A673 (cell line): Measurements from ENCODE around the gene HSD11B1. TPM values are rescaled to one million over a fixed set of nuclear protein-coding genes. Genes with fewer than 3 reads are reported as not detected.

Experiments used
- BruUV-seq: library from RNA; stranded (reverse); fragments of 400-500 nt; replicated peaks from 2 replicates; lab custom pipeline; 2021; lab: Mats Ljungman, UMichigan
- CTCF ChIA-PET: fragments of 300-600 bp; sonication (Branson Sonifier 250); formaldehyde crosslinking; loops from one replicate; lab custom pipeline; 2022; ENCODE audit warnings: antibody characterized with exemption; lab: Charles Lee
- POLR2A ChIA-PET: fragments of 300-600 bp; sonication (Branson Sonifier 250); formaldehyde crosslinking; loops from one replicate; lab custom pipeline; 2022; ENCODE audit warnings: antibody characterized with exemption; ENCODE audit not compliant: low non-redundant PET; lab: Charles Lee
- DNase-seq: peaks from one replicate; pipeline ENCODE4 v3.0.0-alpha.2; 2015; ENCODE audit warnings: low spot score
- H3K27ac ChIP-seq: fragments of 200-600 bp; sonication (generic); 2 replicates; pipeline ENCODE4 v1.5.1; 2016; ENCODE audit warnings: mixed run types, low read depth, mild to moderate bottlenecking, mixed read lengths, antibody characterized with exemption, low read length; ENCODE audit not compliant: poor library complexity, severe bottlenecking
- H3K27me3 ChIP-seq: fragments of 200-600 bp; sonication (generic); replicated peaks from 2 replicates; pipeline ENCODE4 v1.6.1; 2017; ENCODE audit warnings: mixed run types, low read depth, mild to moderate bottlenecking, mixed read lengths, antibody characterized with exemption, low read length; ENCODE audit not compliant: insufficient read depth, poor library complexity
- H3K36me3 ChIP-seq: fragments of 200-600 bp; sonication (generic); 2 replicates; pipeline ENCODE4 v1.6.1; 2016; ENCODE audit warnings: mixed run types, mild to moderate bottlenecking, mixed read lengths, antibody characterized with exemption, low read length; ENCODE audit not compliant: insufficient read depth, poor library complexity, severe bottlenecking
- H3K4me1 ChIP-seq: fragments of 200-600 bp; sonication (generic); 2 replicates; pipeline ENCODE4 v1.6.1; 2017; ENCODE audit warnings: mixed run types, mild to moderate bottlenecking, mixed read lengths, antibody characterized with exemption, low read length; ENCODE audit not compliant: insufficient read depth, poor library complexity, severe bottlenecking
- H3K4me3 ChIP-seq: fragments of 200-600 bp; sonication (generic); 2 replicates; pipeline ENCODE4 v1.5.1; 2016; ENCODE audit warnings: low read depth, mixed run types, mild to moderate bottlenecking, mixed read lengths, low read length; ENCODE audit not compliant: poor library complexity, severe bottlenecking
- H3K9me3 ChIP-seq: fragments of 200-600 bp; sonication (generic); 2 replicates; pipeline ENCODE4 v1.6.1; 2016; ENCODE audit warnings: mixed run types, low read depth, mild to moderate bottlenecking, mixed read lengths, antibody characterized with exemption, low read length; ENCODE audit not compliant: poor library complexity, severe bottlenecking
- EZH2 ChIP-seq: fragments of 200-600 bp; sonication (generic); IDR thresholded peaks from 2 replicates; pipeline ENCODE4 v1.6.1; 2017; ENCODE audit warnings: borderline replicate concordance, low read depth, mild to moderate bottlenecking, mixed read lengths, antibody characterized with exemption, low read length; ENCODE audit not compliant: poor library complexity, severe bottlenecking
- intact Hi-C: fragments of 100-400 bp; cut with micrococcal nuclease; formaldehyde crosslinking; loops from one replicate; pipeline ENCODE4 v1.10.0; 2022; ENCODE audit not compliant: unreplicated experiment
- total RNA-seq: library from RNA; stranded (reverse); gene quantifications from 2 replicates; pipeline ENCODE4 v1.2.3, GENCODE V29; 2021
- TF ChIP-seq, protein P1 (sequence below): fragments of 300-800, 200-600 bp; sonication (generic); conservative IDR thresholded peaks from 2 replicates; pipeline ENCODE4 v1.5.1; 2017; ENCODE audit warnings: low read depth, mild to moderate bottlenecking, antibody characterized with exemption, low read length, moderate library complexity, mixed read lengths

Gene HSD11B1
- total RNA-seq, 1 experiment from 2014 or later = not detected

DNA sequence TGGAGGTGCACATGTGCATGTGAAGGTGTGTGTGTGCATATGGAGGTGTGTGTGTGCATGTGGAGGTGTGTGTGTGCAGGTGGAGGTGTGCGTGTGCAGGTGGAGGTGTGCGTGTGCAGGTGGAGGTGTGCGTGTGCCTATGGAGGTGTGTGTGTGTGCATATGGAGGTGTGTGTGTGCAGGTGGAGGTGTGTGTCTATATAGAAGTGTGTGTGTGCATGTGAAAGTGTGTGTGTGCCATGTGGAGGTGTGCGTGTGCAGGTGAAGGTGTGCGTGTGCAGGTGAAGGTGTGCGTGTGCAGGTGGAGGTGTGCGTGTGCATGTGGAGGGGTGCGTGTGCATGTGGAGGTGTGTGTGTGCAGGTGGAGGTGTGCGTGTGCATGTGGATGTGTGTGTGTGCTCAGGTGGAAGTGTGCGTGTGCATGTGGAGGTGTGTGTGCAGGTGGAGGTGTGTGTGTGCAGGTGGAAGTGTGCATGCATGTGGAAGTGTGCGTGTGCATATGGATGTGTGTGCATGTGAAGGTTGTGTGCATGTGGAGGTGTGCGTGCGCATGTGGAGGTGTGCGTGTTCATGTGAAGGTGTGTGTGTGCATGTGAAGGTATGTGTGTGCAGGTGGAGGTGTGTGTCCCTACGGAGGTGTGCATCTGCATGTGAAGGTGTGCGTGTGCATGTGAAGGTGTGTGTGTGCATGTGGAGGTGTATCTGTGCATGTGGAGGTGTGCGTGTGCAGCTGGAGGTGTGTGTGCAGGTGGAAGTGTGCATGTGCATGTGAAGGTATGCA, 66.2 kb downstream of the HSD11B1 start:
- intact Hi-C loops = no loop called here
- TF ChIP-seq, protein P1, sequence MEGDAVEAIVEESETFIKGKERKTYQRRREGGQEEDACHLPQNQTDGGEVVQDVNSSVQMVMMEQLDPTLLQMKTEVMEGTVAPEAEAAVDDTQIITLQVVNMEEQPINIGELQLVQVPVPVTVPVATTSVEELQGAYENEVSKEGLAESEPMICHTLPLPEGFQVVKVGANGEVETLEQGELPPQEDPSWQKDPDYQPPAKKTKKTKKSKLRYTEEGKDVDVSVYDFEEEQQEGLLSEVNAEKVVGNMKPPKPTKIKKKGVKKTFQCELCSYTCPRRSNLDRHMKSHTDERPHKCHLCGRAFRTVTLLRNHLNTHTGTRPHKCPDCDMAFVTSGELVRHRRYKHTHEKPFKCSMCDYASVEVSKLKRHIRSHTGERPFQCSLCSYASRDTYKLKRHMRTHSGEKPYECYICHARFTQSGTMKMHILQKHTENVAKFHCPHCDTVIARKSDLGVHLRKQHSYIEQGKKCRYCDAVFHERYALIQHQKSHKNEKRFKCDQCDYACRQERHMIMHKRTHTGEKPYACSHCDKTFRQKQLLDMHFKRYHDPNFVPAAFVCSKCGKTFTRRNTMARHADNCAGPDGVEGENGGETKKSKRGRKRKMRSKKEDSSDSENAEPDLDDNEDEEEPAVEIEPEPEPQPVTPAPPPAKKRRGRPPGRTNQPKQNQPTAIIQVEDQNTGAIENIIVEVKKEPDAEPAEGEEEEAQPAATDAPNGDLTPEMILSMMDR = no peak
- no peak for TF ChIP-seq EZH2
- no peak for DNase-seq
- no peaks in the 10 kb centered on the region for H3K36me3 ChIP-seq
- H3K4me1 ChIP-seq = peaks cover 41% of the 10 kb centered on the region
- H3K9me3 ChIP-seq = no peaks in the 10 kb centered on the region
- CTCF ChIA-PET = no interaction called here
- no peak overlapping the region for H3K4me3 ChIP-seq
- H3K27ac ChIP-seq = no peak overlapping the region
- BruUV-seq = no TSS peak
- no peaks in the 10 kb centered on the region for H3K27me3 ChIP-seq
- POLR2A ChIA-PET = no interaction called here

DNA sequence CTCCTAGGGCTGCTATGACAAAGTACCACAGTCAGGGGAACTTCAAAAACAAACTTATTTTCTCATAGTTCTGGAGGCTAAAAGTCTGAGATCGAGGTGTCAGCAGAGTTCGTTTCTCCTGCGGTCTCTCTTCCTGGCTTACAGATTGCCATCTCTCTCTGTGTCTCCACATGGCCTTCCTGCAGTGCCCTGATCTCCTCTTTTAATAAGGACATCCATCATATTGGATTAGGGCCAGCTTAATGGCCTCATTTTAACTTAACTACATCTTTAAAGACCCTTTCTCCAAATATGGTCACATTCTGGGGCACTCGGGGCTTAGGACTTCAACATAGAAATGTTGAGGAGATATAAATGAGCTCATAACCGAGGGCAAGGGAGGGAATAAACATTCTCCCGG, 67.5 kb downstream of the HSD11B1 start:
- DNase-seq = peak; percentile 62
- TF ChIP-seq EZH2 = no peak
- TF ChIP-seq, protein P1 = no peak
- Histone ChIP-seq H3K27ac (no peak overlapping the region), H3K4me3 (no peak overlapping the region), H3K36me3 (no peaks in the 10 kb centered on the region), H3K27me3 (no peaks in the 10 kb centered on the region), H3K9me3 (no peaks in the 10 kb centered on the region), H3K4me1 (peaks cover 38% of the 10 kb centered on the region)
- ChIA-PET CTCF (no interaction called here), POLR2A (no interaction called here)
- intact Hi-C loops = no loop called here
- BruUV-seq = no TSS peak

DNA sequence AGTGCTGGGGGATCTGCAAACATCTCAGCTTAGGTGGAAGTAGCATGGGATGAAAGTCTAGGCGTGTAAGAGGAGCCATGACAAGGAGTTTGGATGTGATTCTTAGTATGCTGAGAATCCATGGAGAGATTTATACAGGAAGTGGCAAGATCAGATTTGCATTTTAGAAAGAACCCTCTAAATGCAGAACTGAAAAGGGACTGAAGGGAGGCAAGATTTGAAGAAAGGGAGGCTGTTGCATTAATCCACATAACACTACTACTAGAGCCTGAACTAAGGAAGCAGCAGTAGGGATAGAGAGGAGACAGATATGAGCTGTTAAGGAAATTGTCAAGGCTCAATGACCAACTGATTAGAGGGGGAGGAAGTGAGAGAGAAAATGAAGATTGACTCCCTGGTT, 69.9 kb downstream of the HSD11B1 start:
- no peak overlapping the region for H3K27ac ChIP-seq
- POLR2A ChIA-PET = no interaction called here
- DNase-seq = no peak
- H3K4me3 ChIP-seq = no peak overlapping the region
- no peaks in the 10 kb centered on the region for H3K9me3 ChIP-seq
- TF ChIP-seq, protein P1 = no peak
- no peak for TF ChIP-seq EZH2
- CTCF ChIA-PET = interaction anchor here (0.7 kb wide), 1 partner anchor 10 kb away, joined by 3 read pairs; the partner anchor contains the start of gene C1orf74
- BruUV-seq = no TSS peak
- no peaks in the 10 kb centered on the region for H3K27me3 ChIP-seq
- H3K4me1 ChIP-seq = peaks cover 13% of the 10 kb centered on the region
- H3K36me3 ChIP-seq = no peaks in the 10 kb centered on the region
- intact Hi-C loops = no loop called here
